ENCODE results near the gene MYO1A. TPM values are rescaled to one million over a fixed set of nuclear protein-coding genes. Genes with fewer than 3 reads are reported as not detected.
"Not testable (repeated sequence)": the region's sequence is repeated elsewhere in the genome, so short reads cannot be mapped to it uniquely, and the experiment has no call there.

MYO1A gene
- total RNA-seq, 2 experiments from 2014 or later: 1.4 to 2.9 TPM

DNA sequence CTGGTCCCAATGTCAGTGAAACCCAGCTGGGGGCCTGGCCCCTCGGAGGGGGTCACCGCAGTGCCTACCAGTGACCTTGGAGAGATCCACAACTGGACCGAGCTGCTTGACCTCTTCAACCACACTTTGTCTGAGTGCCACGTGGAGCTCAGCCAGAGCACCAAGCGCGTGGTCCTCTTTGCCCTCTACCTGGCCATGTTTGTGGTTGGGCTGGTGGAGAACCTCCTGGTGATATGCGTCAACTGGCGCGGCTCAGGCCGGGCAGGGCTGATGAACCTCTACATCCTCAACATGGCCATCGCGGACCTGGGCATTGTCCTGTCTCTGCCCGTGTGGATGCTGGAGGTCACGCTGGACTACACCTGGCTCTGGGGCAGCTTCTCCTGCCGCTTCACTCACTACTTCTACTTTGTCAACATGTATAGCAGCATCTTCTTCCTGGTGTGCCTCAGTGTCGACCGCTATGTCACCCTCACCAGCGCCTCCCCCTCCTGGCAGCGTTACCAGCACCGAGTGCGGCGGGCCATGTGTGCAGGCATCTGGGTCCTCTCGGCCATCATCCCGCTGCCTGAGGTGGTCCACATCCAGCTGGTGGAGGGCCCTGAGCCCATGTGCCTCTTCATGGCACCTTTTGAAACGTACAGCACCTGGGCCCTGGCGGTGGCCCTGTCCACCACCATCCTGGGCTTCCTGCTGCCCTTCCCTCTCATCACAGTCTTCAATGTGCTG, 54.6 kb downstream of the MYO1A start:
- no peak for DNase-seq
- ChIA-PET CTCF (interaction anchor here (1.6 to 1.9 kb wide), 3 partner anchors 10 to 232 kb away, joined by 4 to 9 read pairs (median 4); partner anchors contain the start of gene HSD17B6), POLR2A (no interaction called here)
- H3K27me3 Mint-ChIP-seq: no peaks in the 10 kb centered on the region
- no peak overlapping the region for H3K4me3 Mint-ChIP-seq
- H3K36me3 Mint-ChIP-seq (ENCODE audit: low read depth): peaks cover 10% of the 10 kb centered on the region
- H3K4me1 Mint-ChIP-seq: peaks cover 37% of the 10 kb centered on the region
- H3K27ac Mint-ChIP-seq: no peak overlapping the region
- H3K9me3 Mint-ChIP-seq: no peaks in the 10 kb centered on the region

DNA sequence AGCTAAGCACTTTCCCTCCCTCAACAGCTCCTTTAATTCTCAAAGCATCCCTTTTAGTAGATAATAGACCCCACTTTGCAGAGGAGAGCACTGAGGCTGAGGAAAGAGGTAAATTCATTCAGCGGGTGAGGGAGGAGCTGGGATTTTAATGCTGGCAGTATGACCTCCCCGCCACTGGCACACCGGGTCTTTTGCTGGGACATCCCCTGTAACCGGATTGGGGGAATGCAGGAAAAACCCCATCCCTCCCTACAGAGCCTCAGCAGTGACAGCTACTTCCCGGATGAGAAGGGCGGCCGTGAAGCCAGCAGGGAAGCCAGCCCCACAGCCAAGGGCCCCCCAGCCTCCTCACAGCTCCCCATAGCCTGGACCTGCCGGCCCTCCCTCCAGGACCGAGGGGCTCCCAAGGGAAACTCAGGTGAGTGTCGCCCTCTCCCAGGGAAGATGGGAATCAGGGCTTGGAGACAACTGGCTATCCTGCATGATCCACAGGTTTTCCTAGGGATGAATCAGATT, 55.6 kb downstream of the MYO1A start:
- no peak overlapping the region for H3K4me3 Mint-ChIP-seq
- POLR2A ChIA-PET: no interaction called here
- CTCF ChIA-PET: interaction anchor here (1.1 to 1.7 kb wide), 3 partner anchors 8 to 231 kb away, joined by 3 to 9 read pairs (median 4); partner anchors contain the start of gene HSD17B6
- H3K27me3 Mint-ChIP-seq: peaks cover 4% of the 10 kb centered on the region
- peaks cover 6% of the 10 kb centered on the region for H3K36me3 Mint-ChIP-seq (ENCODE audit: low read depth)
- H3K9me3 Mint-ChIP-seq: no peaks in the 10 kb centered on the region
- no peak for DNase-seq
- peaks cover 28% of the 10 kb centered on the region for H3K4me1 Mint-ChIP-seq
- H3K27ac Mint-ChIP-seq: no peak overlapping the region

DNA sequence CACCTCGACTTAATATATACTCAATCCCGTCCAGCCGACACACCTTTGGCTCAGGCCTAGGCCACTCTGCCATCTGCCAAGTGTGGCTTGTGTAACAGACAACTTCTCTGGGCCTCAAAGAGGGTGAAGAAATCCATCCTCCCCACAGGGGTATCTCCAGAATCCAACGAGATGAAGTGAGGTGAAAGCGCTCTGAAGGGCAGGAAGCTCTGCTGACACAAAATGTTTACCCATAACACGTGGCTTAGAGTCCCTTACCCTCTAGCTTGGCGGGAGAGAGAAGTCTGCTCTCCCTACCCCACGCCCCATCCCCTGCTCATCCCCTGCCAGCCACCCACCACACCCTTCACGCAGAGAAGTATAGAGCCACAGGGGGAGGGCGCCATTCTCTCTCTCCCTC, 56.6 kb downstream of the MYO1A start:
- POLR2A ChIA-PET: no interaction called here
- no peak overlapping the region for H3K27ac Mint-ChIP-seq
- CTCF ChIA-PET: interaction anchor here (1.1 kb wide), 1 partner anchor 9 kb away, joined by 3 read pairs; no protein-coding TSS in a partner anchor
- H3K4me3 Mint-ChIP-seq: no peak overlapping the region
- peaks cover 6% of the 10 kb centered on the region for H3K36me3 Mint-ChIP-seq (ENCODE audit: low read depth)
- H3K27me3 Mint-ChIP-seq: peaks cover 10% of the 10 kb centered on the region
- peaks cover 18% of the 10 kb centered on the region for H3K4me1 Mint-ChIP-seq
- no peak for DNase-seq
- no peaks in the 10 kb centered on the region for H3K9me3 Mint-ChIP-seq

DNA sequence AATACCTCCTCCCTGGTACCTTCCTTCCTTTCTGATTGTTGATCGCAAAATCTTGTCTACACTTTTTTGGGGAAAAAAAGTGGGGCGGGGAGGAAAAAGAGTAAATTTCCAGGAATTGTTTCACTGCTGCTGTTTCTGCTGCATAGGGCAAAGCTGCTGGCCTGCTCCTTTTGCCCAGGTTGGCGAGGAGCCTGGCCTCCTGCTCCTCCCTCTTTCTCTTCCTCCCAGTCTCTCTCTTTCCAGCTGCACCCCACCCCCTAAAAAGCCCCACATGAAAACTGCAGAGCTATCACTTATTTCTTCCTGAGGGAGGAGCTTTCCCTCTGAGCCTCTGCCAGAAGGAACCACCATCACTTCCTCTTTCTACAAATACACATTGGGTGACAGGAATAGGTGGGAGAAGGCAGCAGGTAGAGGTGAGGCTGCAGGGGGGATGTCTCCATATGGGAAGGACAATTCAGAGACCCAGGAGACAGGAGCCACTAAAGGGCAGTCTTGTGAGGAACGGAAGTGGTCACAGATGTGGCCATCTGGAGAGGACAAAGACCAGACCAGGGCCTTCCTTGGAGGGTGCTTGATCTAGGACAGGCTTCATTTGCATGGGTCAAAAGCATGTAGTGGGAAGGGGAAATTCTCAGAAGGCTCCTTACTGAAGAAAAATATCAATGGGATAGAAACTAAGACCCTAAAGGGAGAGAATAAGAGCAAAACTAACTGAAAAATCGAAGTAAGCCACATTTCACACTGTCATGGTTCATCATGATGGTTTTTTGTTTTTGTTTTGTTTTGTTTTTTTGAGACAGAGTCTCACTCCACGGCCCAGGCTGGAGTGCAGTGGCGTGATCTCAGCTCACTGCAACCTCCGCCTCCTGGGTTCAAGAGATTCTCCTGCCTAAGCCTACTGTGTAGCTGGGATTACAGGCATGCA, 58.3 kb downstream of the MYO1A start:
- ChIA-PET POLR2A (no interaction called here), CTCF (interaction anchor here (1.2 to 1.6 kb wide), 2 partner anchors 19 to 121 kb away, joined by 3 read pairs; no protein-coding TSS in a partner anchor)
- Mint-ChIP-seq H3K36me3 (ENCODE audit: low read depth) (no peaks in the 10 kb centered on the region), H3K4me3 (no peak overlapping the region), H3K27me3 (peaks cover 13% of the 10 kb centered on the region), H3K4me1 (peaks cover 19% of the 10 kb centered on the region), H3K27ac (no peak overlapping the region), H3K9me3 (no peaks in the 10 kb centered on the region)
- no peak for DNase-seq

DNA sequence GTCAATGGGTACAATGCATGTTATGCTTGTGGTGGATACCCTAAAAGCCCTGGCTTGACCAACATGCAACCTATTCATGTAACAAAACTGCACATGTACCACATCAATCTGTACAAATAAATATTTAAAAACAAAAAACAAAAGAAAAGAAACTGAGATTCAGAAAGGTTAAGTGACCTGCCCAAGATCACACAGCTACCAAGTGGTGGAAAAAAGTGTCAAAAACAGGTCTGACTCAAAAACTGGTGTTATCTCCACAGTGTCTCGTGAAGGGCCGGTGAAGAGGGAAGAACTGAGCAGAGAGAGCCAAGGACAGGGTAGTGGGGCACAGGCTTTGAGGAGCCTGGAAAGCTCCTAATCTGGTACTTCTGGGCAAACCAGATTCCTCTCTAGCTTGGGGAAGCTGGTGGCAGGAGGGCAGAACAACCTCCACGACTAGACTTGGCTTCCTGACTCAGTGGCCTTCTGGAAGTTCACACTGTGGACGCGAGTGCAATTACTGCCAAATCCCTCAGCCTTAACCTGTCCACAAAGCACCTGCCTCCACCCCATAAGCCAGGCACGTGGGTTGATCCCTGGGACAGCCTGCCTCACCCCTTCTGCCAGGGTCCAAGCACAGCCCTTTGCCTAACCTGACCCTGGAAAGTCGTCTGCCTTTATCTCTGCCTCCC, 59.1 kb downstream of the MYO1A start:
- DNase-seq: no peak
- ChIA-PET CTCF (interaction anchor here (1.2 kb wide), 1 partner anchor 20 kb away, joined by 3 read pairs; no protein-coding TSS in a partner anchor), POLR2A (no interaction called here)
- Mint-ChIP-seq H3K4me3 (no peak overlapping the region), H3K27me3 (peaks cover 13% of the 10 kb centered on the region), H3K27ac (no peak overlapping the region), H3K4me1 (peaks cover 19% of the 10 kb centered on the region), H3K36me3 (ENCODE audit: low read depth) (no peaks in the 10 kb centered on the region), H3K9me3 (no peaks in the 10 kb centered on the region)

DNA sequence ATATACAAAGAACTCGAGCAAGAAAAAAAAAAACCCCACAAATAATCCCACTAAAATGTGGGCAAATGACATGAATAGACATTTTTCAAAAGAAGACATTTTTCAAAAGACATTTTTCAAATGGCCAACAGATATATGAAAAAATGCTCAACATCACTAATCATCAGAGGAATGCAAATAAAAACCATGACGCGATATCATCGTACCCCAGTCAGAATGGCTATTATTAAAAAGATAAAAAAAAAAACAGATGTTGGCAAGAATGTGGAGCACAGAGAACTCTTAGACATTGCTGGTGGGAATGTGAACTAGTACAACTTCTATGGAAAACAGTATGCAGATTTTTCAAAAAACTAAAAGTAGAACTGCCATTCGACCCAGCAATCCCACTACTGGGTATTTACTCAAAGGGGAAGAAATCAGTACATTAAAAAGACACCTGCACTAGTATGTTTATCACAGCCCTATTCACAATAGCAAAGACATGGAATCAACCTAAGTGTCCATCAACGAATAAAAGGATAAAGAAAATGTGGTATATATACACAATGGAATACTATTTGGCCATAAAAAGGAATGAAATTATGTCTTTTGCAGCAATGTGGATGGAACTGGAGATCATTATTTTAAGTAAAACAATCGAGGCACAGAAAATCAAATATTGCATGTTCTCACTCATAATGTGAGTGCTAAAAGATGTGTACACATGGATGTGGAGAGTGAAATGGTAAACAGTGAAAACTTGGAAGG, 59.9 kb downstream of the MYO1A start:
- Mint-ChIP-seq H3K4me1 (peaks cover 19% of the 10 kb centered on the region), H3K4me3 (no peak overlapping the region), H3K36me3 (ENCODE audit: low read depth) (no peaks in the 10 kb centered on the region), H3K9me3 (no peaks in the 10 kb centered on the region), H3K27ac (no peak overlapping the region), H3K27me3 (peaks cover 13% of the 10 kb centered on the region)
- no peak for DNase-seq
- POLR2A ChIA-PET: no interaction called here
- CTCF ChIA-PET: interaction anchor here (1.2 kb wide), 1 partner anchor 20 kb away, joined by 3 read pairs; no protein-coding TSS in a partner anchor

DNA sequence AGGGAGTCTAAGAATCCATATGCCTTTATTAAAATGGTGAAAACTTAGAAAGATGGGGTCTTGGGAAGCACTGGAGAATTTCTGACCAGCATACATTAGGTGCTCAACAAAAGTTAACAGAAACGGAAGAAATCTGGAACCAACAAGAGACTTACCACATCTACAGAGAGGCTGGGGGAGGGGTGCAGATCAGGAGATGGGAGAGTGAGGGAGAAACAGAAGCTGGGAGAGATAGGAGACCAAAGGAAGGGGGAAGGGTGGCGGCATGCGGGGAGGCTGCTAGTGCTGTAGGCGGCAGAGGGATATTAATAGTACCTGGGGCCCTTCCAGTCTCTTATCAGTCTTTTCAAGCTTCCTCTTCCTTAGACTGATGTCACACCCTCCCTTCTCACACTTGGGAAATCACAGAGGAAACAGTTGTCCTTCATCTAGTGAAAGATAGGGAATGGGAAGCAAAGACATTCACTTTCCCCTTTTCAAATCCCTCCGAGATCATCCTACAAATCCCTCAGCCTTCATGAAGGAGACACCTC, 61.7 kb downstream of the MYO1A start:
- H3K27me3 Mint-ChIP-seq: peaks cover 13% of the 10 kb centered on the region
- H3K9me3 Mint-ChIP-seq: no peaks in the 10 kb centered on the region
- H3K4me3 Mint-ChIP-seq: no peak overlapping the region
- ChIA-PET CTCF (interaction anchor here (0.6 to 3.2 kb wide), 11 partner anchors 9 to 311 kb away, joined by 3 to 12 read pairs (median 5); no protein-coding TSS in a partner anchor), POLR2A (no interaction called here)
- no peak for DNase-seq
- H3K4me1 Mint-ChIP-seq: peaks cover 19% of the 10 kb centered on the region
- H3K27ac Mint-ChIP-seq: no peak overlapping the region
- no peaks in the 10 kb centered on the region for H3K36me3 Mint-ChIP-seq (ENCODE audit: low read depth)

DNA sequence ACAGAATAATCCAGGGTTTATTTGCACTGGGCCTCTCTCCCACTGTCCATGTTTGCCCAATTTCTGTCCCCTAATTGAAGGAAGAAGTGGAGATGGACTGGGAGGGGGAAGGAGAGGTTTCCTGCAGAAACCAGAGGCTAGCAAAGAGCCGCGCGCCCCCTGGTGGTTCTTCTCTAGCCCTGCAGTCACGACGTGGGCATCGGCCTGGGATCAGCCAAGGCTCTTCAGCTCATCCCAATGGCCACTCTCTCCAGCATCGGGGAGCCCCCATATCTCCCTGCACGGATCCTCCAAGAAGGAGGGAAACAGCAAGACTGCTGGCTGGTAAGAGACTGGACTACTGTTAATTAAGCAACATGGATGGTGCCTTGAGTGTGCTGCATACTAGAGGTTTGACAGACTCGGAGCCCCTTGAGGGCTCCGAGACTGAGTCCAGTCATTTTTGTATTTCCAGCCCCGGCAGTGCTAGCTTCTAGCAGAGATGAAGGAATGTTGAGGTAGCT, 62.3 kb downstream of the MYO1A start:
- POLR2A ChIA-PET: no interaction called here
- H3K36me3 Mint-ChIP-seq (ENCODE audit: low read depth): no peaks in the 10 kb centered on the region
- peaks cover 13% of the 10 kb centered on the region for H3K27me3 Mint-ChIP-seq
- no peak overlapping the region for H3K4me3 Mint-ChIP-seq
- CTCF ChIA-PET: interaction anchor here (0.5 to 3.2 kb wide), 14 partner anchors 9 to 845 kb away, joined by 3 to 12 read pairs (median 4); no protein-coding TSS in a partner anchor
- no peaks in the 10 kb centered on the region for H3K9me3 Mint-ChIP-seq
- H3K27ac Mint-ChIP-seq: no peak overlapping the region
- H3K4me1 Mint-ChIP-seq: peaks cover 19% of the 10 kb centered on the region
- DNase-seq: peak; percentile 73

DNA sequence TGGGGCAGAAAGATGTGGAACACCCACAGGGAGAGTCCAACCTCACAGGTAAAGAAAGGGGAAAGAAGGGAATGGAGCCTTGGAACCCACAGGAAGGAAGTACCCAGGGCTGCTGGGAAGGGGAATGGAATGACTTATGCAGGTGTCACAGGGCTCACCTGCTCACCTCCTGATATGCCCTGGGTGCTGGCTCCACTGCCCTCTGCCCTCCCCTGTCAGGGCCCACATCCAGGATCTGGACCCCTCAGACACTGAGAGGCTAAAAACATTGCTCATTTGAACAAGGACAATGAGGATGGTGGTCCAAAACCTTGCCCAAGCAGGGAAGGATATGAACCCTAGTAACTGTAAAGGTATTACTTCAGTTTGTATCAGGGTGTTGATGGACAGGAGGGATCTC, 62.9 kb downstream of the MYO1A start:
- Mint-ChIP-seq H3K27me3 (peaks cover 13% of the 10 kb centered on the region), H3K4me3 (no peak overlapping the region), H3K9me3 (no peaks in the 10 kb centered on the region), H3K36me3 (ENCODE audit: low read depth) (no peaks in the 10 kb centered on the region), H3K27ac (no peak overlapping the region), H3K4me1 (peaks cover 19% of the 10 kb centered on the region)
- POLR2A ChIA-PET: no interaction called here
- CTCF ChIA-PET: interaction anchor here (0.5 to 3.2 kb wide), 10 partner anchors 10 to 846 kb away, joined by 3 to 12 read pairs (median 5); no protein-coding TSS in a partner anchor
- DNase-seq: no peak

DNA sequence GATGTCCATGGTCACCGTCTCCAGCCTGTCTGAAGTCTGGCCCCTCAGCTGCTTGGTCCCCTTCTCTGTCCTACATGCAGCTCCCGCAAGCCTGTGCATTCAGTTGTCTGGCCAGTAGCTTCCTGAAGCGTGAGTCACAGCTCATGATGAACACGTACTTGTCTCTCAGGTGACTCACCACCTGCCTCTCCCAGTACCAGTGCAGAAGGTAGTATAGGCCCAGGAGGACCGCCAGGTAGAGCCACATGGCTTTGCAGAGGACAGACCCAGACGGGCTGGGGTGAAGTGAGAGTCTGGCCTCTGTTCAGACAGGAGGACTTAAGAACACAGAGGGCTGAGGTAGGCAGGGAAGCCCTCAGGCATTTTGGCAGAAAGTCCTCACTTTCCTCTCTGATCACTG, 64.2 kb downstream of the MYO1A start:
- CTCF ChIA-PET: interaction anchor here (1.3 kb wide), 1 partner anchor 13 kb away, joined by 4 read pairs; no protein-coding TSS in a partner anchor
- H3K4me1 Mint-ChIP-seq; H3K36me3 Mint-ChIP-seq (ENCODE audit: low read depth); H3K4me3 Mint-ChIP-seq; H3K27ac Mint-ChIP-seq; POLR2A ChIA-PET; DNase-seq; H3K9me3 Mint-ChIP-seq: not testable (repeated sequence)
- H3K27me3 Mint-ChIP-seq: peaks cover 13% of the 10 kb centered on the region

DNA sequence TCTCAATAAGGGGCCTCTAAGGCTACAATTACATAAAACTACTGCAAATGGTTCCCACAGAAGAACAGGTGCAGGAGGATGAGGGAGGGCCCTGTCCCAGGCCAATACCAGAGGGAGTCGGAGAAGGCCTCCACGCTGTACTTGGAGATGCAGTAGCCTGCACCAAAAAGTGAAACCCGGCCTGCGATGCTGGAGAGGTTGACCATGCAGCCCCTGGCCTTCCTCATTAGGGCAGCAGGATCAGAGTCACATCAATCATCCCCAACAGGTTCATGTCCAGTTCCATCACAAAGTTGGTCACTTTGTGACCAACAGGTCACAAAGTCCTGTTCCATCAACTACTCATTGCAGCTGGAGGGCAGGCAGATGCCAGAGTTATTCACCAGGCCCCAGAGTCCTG, 66.5 kb downstream of the MYO1A start:
- POLR2A ChIA-PET: no interaction called here
- no peaks in the 10 kb centered on the region for H3K9me3 Mint-ChIP-seq
- H3K4me3 Mint-ChIP-seq: no peak overlapping the region
- DNase-seq: no peak
- peaks cover 3% of the 10 kb centered on the region for H3K27me3 Mint-ChIP-seq
- CTCF ChIA-PET: no interaction called here
- no peaks in the 10 kb centered on the region for H3K36me3 Mint-ChIP-seq (ENCODE audit: low read depth)
- H3K4me1 Mint-ChIP-seq: peaks cover 5% of the 10 kb centered on the region
- no peak overlapping the region for H3K27ac Mint-ChIP-seq
